Right ventricle myocardium inferior (tissue), 1 donor: ENCODE data around the gene LDLRAD2. TPM values are rescaled to one million over a fixed set of nuclear protein-coding genes. Genes with fewer than 3 reads are reported as not detected.
"Not testable (repeated sequence)": the region's sequence is repeated elsewhere in the genome, so short reads cannot be mapped to it uniquely, and the experiment has no call there.

Source experiments
- ATAC-seq: fragments of 200-7000 bp; cut with Tn5 transposase; one replicate; pipeline ENCODE4 v1.9.1; 2020; ENCODE audit warnings: mild to moderate bottlenecking, moderate library complexity
- DNase-seq: peaks from one replicate; pipeline ENCODE4 v3.0.0; 2021; ENCODE audit errors: missing footprints
- intact Hi-C: fragments of 100-400 bp; cut with DNase I; formaldehyde crosslinking; loops from one replicate; pipeline ENCODE4 v1.11.0; 2022
- total RNA-seq: library from RNA; stranded (reverse); fragmentation: NEBNext Ultra II Directional; extraction: Animal tissue kit (Norgen Biotek cat#: 25700); gene quantifications from one replicate; pipeline ENCODE4 v1.2.1, GENCODE V29; 2021
- donor health status: DM: no; HTN: yes; CAD: no; lungs with severe emphysema.

LDLRAD2 gene
- total RNA-seq, 1 donor from 2014 or later = not detected

GRCh38 chr1:21782868-21783678, 29.0 kb upstream of the LDLRAD2 start, which contains the start of gene USP48:
Gene USP48, minus strand, starts transcription at chr1:21783149. Its CDS starts 192 bp downstream, at chr1:21782957.
- intact Hi-C loops = loop anchor here (1.0 kb wide), 1 partner anchor 242 kb away; no protein-coding TSS in a partner anchor
- DNase-seq (peak; percentile 98), ATAC-seq (peak; percentile 98)

DNA sequence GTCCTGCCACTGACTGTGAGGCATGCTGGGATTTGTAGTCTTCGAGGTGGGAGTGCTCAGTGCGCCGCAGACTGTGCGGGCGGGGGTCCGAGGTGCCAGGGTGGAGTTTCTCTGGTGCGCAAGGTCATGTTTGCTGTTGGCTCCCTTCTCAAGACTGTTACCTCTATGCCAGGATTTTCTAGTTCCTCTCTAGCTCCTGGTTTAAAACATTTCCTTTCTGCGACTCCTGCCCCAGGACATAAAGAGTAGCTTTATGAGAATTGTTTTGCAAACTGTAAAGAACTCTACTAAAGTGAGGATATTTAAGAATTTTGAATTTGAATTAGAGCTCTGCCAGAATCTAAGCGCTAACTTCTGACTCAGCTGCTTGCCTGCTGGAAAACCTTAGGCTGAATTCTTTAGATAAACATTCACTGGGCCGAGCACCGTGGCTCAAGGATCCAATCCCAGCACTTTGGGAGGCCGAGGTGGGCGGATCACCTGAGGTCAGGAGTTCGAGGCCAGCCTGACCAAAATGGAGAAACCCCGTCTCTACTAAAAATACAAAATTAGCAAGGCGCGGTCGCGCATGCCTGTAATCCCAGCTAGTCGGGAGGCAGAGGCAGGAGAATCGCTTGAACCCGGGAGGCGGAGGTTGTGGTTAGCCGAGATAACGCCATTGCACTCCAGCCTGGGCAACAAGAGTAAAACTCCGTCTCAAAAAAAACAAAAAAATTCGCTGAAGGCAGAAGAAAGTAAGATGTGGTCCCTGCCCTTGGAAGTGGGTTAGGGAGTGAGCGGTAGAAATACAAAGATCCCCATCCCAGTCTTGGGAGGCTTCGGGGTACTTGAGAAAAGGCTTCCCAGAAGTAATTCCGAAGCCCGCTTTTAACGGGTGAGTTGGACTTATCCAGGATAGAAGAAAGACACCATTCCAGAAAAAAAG, 28.1 kb upstream of the LDLRAD2 start:
- no peak for ATAC-seq
- DNase-seq = no peak
- intact Hi-C loops = loop anchor here (1.0 kb wide), 1 partner anchor 241 kb away; no protein-coding TSS in a partner anchor

- DNase-seq, intact Hi-C loops, ATAC-seq: not testable (repeated sequence)
Measured at GRCh38 chr1:21785764-21786163, 26.3 kb upstream of the LDLRAD2 start.

DNA sequence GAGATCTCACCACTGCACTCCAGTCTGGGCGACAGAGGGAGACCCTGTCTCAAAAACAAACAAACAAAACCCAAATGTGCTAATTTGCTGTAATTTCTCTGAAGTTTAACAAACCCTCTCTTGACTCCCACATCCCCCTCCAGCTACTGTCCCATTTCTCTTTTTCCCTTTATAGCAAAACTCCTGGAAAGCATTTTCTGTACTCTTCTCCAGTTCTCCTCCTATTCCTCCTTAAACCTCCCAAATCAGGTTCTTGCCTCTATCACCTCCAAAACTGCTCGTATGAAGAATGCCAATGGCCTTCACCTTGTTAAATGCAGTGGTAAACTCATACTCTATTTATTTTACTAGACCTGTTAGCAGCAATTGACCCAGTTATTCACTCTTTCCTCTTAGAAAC, 25.4 kb upstream of the LDLRAD2 start:
- no peak for ATAC-seq
- no peak for DNase-seq
- intact Hi-C loops = no loop called here

DNA sequence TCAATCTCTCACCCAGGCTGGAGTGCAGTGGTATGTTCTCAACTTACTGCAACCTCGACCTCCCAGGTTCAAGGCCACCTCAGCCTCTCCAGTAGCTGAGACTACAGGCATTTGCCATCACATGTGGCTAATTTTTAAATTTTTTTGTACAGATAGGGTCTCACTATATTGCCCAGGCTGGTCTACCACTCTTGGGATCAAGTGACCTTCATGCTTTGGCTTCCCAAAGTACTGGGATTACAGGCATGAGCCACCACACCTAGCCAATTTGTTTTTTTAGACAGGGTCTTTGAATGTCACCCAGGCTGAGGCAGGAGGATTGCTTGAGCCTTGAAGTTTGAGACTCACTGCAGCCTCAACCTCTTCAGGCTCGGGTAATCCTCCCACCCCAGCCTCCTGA, 19.0 kb upstream of the LDLRAD2 start:
- ATAC-seq = no peak

GRCh38 chr1:21794656-21795055, 17.4 kb upstream of the LDLRAD2 start:
- ATAC-seq (no peak), DNase-seq (no peak)
- intact Hi-C loops = no loop called here

More for the DNA sequence above, 19.0 kb upstream of the LDLRAD2 start:
- no peak for DNase-seq
- intact Hi-C loops = no loop called here

DNA sequence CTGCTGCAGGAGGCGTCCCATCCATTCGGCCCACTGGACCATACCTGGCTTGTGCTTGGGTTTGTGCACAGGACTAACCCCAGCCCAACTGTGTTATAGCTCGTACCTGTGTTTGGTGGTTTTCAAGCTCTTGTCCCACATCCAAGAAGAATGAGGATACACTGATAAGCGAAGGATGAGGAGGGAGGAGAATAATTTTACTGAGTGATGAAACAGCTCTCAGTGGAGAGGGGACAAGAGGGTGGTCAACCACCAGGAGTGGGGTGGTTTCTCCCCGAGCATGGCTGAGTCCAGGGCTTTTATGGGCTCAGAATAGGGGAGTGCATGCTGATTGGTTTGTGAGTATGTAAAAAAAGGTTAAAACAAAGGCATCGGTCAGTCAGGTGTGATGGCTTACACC, 17.0 kb upstream of the LDLRAD2 start:
- DNase-seq = no peak
- intact Hi-C loops = no loop called here
- no peak for ATAC-seq

- ATAC-seq = no peak
- intact Hi-C loops = no loop called here
Measured at GRCh38 chr1:21799730-21800129, 12.3 kb upstream of the LDLRAD2 start.

GRCh38 chr1:21801100-21801499, 11.0 kb upstream of the LDLRAD2 start:
- DNase-seq (no peak), ATAC-seq (no peak)
- intact Hi-C loops = no loop called here

More at GRCh38 chr1:21799730-21800129, 12.3 kb upstream of the LDLRAD2 start:
- no peak for DNase-seq

- no peak for DNase-seq
- ATAC-seq = no peak
- intact Hi-C loops = no loop called here
Measured at GRCh38 chr1:21804536-21804935, 7.5 kb upstream of the LDLRAD2 start.

GRCh38 chr1:21813542-21813941, 1.5 kb downstream of the LDLRAD2 start:
- DNase-seq = no peak
- intact Hi-C loops = no loop called here
- ATAC-seq = no peak

DNA sequence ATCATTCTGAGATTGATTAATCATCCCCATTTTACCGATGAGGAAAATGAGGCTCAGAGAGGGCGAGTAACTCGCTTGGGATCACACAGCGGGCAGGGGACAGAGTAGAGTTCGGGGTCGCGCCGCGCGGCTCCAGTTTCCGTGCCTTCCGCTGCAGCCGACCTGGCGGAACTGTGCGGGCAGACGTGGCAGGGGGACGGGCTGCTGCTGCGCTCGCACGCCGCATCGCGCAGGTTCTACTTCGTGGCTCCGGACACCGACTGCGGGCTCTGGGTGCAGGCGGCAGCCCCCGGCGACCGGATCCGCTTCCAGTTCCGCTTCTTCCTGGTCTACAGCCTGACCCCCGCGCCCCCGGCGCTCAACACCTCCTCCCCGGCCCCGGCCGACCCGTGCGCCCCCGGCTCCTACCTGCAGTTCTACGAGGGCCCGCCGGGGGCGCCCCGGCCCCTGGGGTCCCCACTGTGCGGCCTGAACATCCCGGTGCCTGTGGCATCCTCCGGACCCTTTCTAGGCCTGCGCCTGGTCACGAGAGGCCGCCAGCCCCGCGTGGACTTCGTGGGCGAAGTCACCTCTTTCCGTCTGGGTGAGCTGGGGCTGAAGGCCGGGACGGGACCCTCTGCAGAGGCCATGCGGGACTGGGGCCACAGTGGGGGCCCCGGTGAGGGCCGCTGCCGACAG, 2.3 kb downstream of the LDLRAD2 start:
- ATAC-seq = peak; percentile 35
- DNase-seq = no peak
- intact Hi-C loops = no loop called here

- intact Hi-C loops = no loop called here
- ATAC-seq (peak; percentile 36), DNase-seq (no peak)
Measured at GRCh38 chr1:21814981-21815582, 3.0 kb downstream of the LDLRAD2 start.

DNA sequence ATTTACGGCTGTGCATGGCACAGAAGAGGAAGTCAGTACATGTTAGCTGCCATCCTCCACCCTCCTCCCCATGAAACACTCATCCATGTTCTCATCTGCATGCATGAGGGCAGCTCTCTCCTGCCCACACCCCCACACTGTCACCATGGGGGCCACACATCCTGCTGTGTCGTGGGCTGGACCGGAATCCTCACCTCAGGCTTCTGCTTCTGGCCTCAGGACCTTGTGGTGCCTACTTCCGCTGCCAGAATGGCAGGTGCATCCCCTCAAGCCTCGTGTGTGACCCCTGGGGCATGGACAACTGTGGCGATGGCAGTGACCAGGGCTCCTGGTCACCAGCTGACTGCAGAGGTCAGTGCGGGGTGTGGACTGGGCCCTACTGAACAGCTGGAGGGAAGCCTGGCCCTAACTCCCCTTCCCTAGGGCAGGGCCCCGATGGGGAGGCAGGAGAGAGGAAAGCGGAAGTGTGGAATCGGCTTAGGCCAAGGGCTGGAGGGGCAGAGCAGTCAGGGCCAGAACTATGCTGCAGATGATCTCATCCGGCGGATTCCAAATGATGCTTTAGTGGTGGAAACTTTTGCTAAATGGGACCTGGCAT, 3.8 kb downstream of the LDLRAD2 start:
- intact Hi-C loops = no loop called here
- ATAC-seq = no peak
- DNase-seq = no peak

GRCh38 chr1:21816602-21817302, 4.7 kb downstream of the LDLRAD2 start:
- intact Hi-C loops = no loop called here
- DNase-seq (no peak), ATAC-seq (no peak)

DNA sequence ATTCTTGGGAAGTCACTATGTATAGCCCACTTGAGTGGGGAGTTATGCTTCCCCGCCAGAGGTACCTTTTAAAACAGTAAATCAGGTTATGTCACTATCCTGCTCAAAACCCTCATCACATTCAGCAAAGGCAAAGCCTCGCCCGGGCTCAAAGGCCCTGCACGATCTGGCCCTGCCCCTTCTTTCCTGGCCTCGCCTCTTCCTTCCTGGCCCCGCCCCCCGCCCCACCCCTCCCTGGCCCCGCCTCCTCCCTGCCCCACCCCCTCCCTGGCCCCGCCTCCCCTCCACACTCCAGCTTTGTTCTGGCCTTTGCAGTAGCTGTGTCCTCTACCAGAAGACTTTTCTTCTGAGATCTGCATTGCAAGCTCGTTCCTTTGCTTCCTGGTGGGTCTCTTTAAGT, 6.6 kb downstream of the LDLRAD2 start:
- ATAC-seq (no peak), DNase-seq (no peak)
- intact Hi-C loops = no loop called here

DNA sequence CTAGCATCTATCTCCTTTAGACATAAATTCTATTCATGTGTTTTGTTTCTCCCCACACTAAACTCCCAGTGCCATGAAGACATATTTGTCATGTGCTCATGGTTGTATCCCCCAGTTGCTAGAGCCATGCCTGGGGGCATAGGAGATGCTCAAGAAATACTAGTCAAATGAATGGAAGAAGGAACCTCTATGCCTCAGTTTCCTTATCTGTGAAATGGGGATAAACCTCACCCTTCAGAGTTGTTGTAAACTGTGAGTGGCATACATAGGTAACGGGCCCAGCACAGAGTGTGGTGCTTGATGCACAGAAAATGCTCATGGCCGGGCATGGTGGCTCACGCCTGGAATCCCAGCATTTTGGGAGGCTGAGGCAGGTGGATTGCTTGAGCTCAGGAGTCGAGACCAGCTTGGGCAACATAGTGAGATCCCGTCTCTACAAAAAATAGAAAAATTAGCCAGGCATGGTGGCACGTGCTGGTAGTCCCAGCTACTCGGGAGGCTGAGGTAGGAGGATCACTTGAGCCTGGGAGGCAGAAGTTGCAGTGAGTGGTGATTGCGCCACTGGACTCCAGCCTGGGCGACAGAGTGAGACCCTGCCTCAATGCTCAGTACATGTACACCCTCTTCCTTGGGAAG, 8.7 kb downstream of the LDLRAD2 start:
- ATAC-seq (no peak), DNase-seq (no peak)
- intact Hi-C loops = no loop called here
